ENCODE data around the gene FBXO31. TPM values are rescaled to one million over a fixed set of nuclear protein-coding genes. Genes with fewer than 3 reads are reported as not detected.

FBXO31 gene
- total RNA-seq, 1 donor from 2014 or later, result 27.1 TPM

DNA sequence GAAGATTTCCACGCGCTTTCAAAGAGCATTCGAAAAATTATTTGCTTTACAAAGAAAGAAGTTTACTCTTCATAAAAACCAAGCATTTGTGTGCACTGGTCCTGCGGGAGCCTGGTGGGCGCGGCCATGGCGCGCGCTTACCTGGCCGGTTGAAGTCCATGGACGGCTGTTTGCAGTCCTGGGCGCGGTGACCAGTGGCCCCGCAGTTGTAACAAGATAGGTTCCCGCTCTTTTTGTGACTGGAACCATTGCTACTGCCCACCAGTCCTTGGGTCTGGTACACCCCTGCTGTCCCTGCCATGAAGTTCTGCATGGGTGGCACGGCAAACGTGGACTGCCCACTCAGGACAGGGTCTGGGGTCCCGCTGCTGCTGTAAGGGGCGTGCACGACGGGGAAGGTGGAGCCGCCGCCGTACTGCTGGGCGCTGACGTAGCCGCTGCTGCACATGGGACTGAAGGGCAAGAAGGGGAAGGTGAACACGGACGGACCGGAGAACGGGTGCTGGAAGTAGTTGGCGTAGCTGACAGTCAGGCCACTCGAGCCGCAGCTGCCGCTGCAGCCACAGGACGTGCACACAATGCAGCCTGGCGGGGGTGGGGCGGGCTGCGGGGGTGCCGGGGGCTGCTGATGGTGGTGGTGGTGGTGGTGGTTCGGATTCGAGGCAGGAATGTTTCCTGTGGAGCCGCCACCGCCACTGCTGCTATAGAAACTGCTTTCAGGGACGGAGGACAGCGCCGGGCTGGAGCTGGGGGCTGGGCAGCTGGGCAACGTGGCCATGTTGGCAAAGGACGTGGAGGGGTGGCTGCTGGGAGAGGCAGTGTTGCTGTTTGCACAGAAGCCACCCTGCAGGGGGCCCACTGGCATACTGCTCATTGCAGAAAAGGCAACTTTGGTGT lies 28.0 kb upstream of the FBXO31 start:
- H3K4me1 Mint-ChIP-seq, result peaks cover 5% of the 10 kb centered on the region
- ATAC-seq (ENCODE audit: low read depth) (no peak), DNase-seq (no peak)
- TF ChIP-seq CTCF (IDR thresholded peaks at IDR 0.05), result no peak
- CTCF ChIA-PET, result no interaction called here
- POLR2A ChIA-PET, result no interaction called here
- no peaks in the 10 kb centered on the region for H3K27me3 Mint-ChIP-seq
- H3K27ac Mint-ChIP-seq, result no peak overlapping the region
- intact Hi-C loops (cut with micrococcal nuclease), result no loop called here
- H3K36me3 Mint-ChIP-seq (ENCODE audit: low read depth), result peaks cover 16% of the 10 kb centered on the region
- no peaks in the 10 kb centered on the region for H3K9me3 Mint-ChIP-seq
- H3K4me3 Mint-ChIP-seq, result no peak overlapping the region

DNA sequence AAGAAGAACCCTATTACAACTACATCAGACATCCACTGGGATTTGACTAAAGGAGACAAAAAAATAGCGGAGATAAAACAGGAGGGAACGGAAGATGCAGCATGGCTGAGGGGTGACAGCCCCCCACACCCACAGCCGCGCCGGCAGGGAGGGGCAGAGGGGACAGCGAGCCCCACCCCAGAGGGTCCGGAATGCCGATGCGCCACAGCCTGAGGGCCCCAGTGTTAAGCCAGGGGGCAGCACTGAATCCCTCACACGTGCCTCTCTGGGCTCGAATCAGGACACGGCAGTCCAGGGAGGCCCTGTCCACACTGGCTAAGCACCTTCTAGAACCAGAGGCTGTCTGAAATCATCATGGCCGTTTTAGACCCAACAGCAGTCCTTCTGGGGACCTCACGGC lies 27.4 kb upstream of the FBXO31 start:
- Mint-ChIP-seq H3K4me1 (peaks cover 5% of the 10 kb centered on the region), H3K9me3 (no peaks in the 10 kb centered on the region), H3K27ac (no peak overlapping the region), H3K27me3 (no peaks in the 10 kb centered on the region), H3K36me3 (ENCODE audit: low read depth) (peaks cover 19% of the 10 kb centered on the region), H3K4me3 (no peak overlapping the region)
- CTCF ChIA-PET, result no interaction called here
- no peak for TF ChIP-seq CTCF (IDR thresholded peaks at IDR 0.05)
- ATAC-seq (ENCODE audit: low read depth) (no peak), DNase-seq (no peak)
- intact Hi-C loops (cut with micrococcal nuclease), result no loop called here
- POLR2A ChIA-PET, result no interaction called here

DNA sequence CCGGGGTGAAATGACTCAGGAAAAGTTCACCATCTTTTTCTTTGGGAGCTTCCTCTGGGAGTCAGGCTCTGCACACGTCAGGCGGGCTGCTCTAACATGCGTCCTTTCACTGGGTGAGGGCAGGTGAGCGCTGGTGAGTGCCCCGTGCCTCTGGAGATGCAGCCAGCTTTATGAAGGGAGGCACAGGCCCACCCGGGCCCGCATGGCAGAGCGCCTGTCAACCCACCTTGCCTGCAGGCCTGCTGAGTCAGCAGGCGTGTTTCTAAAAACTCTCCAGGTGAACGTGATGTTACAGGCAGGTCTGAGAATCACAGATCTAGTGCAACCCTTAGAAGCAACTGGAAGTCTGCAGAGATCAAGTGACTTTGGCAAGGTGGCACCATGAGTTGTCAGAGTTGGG lies 27.0 kb upstream of the FBXO31 start:
- Mint-ChIP-seq H3K27me3 (no peaks in the 10 kb centered on the region), H3K27ac (no peak overlapping the region), H3K4me1 (peaks cover 5% of the 10 kb centered on the region), H3K36me3 (ENCODE audit: low read depth) (peaks cover 24% of the 10 kb centered on the region), H3K9me3 (no peaks in the 10 kb centered on the region), H3K4me3 (no peak overlapping the region)
- ATAC-seq (ENCODE audit: low read depth) (no peak), DNase-seq (no peak)
- intact Hi-C loops (cut with micrococcal nuclease), result no loop called here
- CTCF ChIA-PET, result no interaction called here
- no peak for TF ChIP-seq CTCF (IDR thresholded peaks at IDR 0.05)
- POLR2A ChIA-PET, result no interaction called here

DNA sequence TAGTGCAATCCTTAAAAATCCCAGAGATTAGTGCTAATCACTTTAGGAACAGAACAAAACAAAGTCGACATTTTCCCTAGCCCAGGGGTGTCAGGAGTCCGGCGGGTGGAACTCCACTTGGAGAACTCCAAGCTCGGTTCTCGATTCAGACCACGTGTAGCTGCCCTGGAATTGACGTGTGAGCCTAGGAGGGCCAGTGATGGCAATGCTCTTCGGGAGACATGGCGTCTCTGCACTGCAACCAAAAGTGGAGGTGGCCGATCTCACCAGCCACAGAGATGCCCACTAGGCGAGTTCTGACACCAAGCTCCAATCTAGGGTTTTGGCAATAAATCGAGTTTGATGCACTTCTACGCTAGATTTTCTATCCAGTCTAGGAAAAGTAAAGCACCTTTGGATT lies 26.2 kb upstream of the FBXO31 start:
- ChIA-PET POLR2A (no interaction called here), CTCF (no interaction called here)
- Mint-ChIP-seq H3K9me3 (no peaks in the 10 kb centered on the region), H3K4me3 (no peak overlapping the region), H3K36me3 (ENCODE audit: low read depth) (peaks cover 31% of the 10 kb centered on the region), H3K27ac (no peak overlapping the region), H3K27me3 (no peaks in the 10 kb centered on the region), H3K4me1 (peaks cover 5% of the 10 kb centered on the region)
- no peak for ATAC-seq (ENCODE audit: low read depth)
- intact Hi-C loops (cut with micrococcal nuclease), result no loop called here
- no peak for DNase-seq
- TF ChIP-seq CTCF (IDR thresholded peaks at IDR 0.05), result no peak

- ChIA-PET POLR2A (no interaction called here), CTCF (no interaction called here)
- no peak for TF ChIP-seq CTCF (IDR thresholded peaks at IDR 0.05)
- ATAC-seq (ENCODE audit: low read depth) (no peak), DNase-seq (no peak)
- no peaks in the 10 kb centered on the region for H3K27me3 Mint-ChIP-seq
- peaks cover 5% of the 10 kb centered on the region for H3K4me1 Mint-ChIP-seq
- intact Hi-C loops (cut with micrococcal nuclease), result no loop called here
- no peaks in the 10 kb centered on the region for H3K9me3 Mint-ChIP-seq
- no peak overlapping the region for H3K27ac Mint-ChIP-seq
- no peak overlapping the region for H3K4me3 Mint-ChIP-seq
- H3K36me3 Mint-ChIP-seq (ENCODE audit: low read depth), result peaks cover 36% of the 10 kb centered on the region
Observed at GRCh38 chr16:87409153-87409552, 25.6 kb upstream of the FBXO31 start.

All from activated B cell treated with CpG ODN at 0.5 μM for 24 hours (primary cell).